CD4-positive, alpha-beta T cell treated with Interferon alpha-2 for 1 hour (primary cell): Measurements from ENCODE around the gene DAB1.
"Not testable (repeated sequence)": the region's sequence is repeated elsewhere in the genome, so short reads cannot be mapped to it uniquely, and the experiment has no call there.

ENCODE experiments used
- DNase-seq, 2 donors: peaks; one replicate each; pipeline ENCODE4 v3.0.0-alpha.2; 2020 to 2022

Gene DAB1

GRCh38 chr1:57269630-57270225, 154.1 kb downstream of the DAB1 start:
- DNase-seq = no peak

- DNase-seq = no peak
Measured at GRCh38 chr1:57265104-57265503, 158.8 kb downstream of the DAB1 start.

GRCh38 chr1:57262472-57262871, 161.4 kb downstream of the DAB1 start:
- no peak for DNase-seq

GRCh38 chr1:57258557-57259325, 165.1 kb downstream of the DAB1 start:
- no peak for DNase-seq

DNA sequence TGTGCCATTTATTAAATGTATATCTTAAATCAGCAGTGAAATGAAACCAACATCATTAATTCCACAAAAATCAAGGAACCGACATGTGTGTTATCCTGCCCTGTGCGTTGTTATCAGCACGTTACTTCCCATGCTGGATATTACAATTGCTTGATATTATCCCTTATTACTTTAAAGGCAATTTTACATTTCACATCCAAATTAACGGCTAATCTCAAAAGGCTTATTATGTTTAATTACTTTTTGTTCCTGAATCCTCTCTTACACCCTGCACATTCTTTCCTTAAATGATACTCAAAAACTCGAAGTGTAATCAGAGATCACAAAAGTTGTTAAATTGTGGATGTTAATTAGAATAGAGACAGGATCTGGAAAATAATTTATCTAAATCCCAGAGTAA, 167.9 kb downstream of the DAB1 start:
- DNase-seq = no peak

GRCh38 chr1:57254022-57254421, 169.8 kb downstream of the DAB1 start:
- DNase-seq = no peak

GRCh38 chr1:57252597-57253294, 171.1 kb downstream of the DAB1 start:
- DNase-seq = no peak

DNA sequence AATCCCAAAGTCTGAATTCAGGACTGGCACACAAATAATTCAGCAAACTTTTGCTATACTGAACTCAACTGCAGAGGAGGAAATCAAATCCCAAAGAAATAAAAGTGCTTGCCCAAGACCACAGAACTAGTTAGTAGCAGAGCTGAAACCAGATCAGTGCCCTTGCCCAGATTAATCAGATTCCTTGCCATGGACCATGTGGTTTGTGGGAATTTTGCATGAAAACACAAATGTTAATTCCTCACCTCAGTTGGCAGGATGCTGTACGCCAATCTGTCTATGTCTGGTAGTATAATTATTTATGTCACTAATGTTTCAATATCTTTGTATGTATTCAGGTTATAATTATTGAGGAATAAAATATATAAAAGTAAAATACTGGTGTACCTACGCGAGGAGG, 173.8 kb downstream of the DAB1 start:
- DNase-seq = no peak

- no peak for DNase-seq
Measured at GRCh38 chr1:57249511-57249910, 174.3 kb downstream of the DAB1 start.

GRCh38 chr1:57248830-57249229, 175.0 kb downstream of the DAB1 start:
- no peak for DNase-seq

DNA sequence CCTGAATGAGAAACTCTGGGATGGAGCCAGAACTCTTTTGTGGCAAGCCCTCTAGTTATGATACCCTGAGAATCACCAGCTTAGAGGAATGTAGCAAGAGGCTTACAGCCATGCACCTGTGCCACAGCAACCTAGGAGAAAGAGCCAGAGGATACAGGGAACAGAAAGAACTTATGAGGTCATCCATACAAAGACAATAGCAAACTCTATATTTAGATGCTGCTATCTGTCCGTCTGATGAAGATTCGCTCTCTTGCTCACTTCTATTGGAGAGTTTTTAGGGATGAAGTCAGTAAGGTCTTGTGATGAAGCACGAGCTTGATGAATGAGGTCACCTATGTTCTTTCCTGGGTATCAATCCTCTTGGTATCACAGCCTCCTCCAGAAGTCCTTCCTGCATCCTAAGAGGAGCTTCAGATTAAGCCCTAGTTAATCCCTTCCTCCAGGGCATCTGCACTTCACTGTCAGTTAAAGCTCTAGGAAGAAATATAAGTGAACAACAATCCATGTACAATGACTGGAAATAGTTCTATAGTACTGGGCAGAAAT, 185.6 kb downstream of the DAB1 start:
- DNase-seq = no peak

GRCh38 chr1:57235730-57236510, 187.9 kb downstream of the DAB1 start:
- no peak for DNase-seq

- no peak for DNase-seq
Measured at GRCh38 chr1:57234459-57234858, 189.4 kb downstream of the DAB1 start.

GRCh38 chr1:57232500-57232899, 191.4 kb downstream of the DAB1 start:
- DNase-seq = no peak

DNA sequence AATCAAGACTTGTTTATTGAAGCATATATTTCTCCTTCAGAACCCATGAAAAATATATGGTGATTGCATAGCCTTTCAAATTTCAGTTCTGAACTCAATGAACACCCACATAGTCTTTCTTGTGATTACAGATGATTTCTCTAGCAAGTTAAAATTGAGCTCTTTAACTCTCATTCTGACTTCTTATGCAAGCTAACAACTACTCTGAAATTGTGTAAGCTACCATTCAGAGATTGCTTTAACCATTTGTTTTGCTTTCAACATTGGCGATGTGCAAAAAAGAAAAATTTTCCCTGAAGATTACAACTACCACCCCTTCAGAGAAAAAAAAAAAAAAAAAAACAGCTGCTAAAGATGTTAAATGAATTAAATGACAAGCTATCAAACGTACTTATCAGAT, 193.9 kb downstream of the DAB1 start:
- DNase-seq = no peak

DNA sequence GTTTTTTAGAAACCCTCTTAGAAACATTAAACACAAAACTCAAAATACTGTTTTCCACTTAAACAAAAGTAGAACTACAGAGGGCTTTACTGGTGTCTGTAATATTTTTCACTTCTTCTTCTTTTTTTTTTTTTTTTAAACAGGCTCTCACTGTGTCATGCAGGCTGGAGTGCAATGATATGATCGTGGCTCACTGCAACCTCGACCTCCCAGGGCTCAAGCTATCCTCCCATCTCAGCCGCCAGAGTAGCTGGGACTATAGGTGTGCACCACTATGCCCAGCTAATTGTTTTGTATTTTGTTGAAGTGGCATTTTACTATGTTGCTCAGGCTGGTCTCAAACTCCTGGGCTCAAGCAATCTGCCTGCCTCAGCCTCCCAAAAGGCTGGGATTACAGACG, 194.8 kb downstream of the DAB1 start:
- DNase-seq = no peak

GRCh38 chr1:57222801-57223200, 201.1 kb downstream of the DAB1 start:
- no peak for DNase-seq

DNA sequence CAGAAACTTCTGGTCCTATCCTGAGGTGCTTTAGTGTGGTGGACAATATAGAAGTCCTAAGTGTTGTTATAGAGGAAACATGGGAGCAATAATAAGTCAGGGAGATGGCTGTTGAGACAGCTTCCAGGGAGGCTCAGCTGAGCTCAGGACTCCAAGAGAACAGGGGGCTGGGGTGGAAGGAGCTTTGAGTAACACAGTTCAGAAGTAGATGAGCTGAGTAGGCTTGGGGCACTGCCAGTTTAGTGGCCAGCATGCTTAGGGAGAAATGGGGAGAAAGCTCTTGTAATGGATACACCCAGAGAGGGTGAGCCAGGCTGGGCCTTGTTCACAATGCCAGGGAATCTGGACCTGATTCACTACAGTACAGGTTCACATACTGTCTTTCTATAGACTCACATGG, 201.6 kb downstream of the DAB1 start:
- DNase-seq = no peak

DNA sequence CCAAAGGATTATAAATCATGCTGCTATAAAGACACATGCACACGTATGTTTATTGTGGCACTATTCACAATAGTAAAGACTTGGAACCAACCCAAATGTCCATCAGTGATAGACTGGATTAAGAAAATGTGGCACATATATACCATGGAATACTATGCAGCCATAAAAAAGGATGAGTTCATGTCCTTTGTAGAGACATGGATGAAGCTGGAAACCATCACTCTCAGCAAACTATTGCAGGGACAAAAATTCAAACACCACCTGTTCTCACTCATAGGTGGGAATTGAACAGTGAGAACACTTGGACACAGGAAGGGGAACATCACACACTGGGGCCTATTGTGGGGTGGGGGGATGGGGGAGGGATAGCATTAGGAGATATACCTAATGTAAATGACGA, 203.0 kb downstream of the DAB1 start:
- DNase-seq = not testable (repeated sequence)

DNA sequence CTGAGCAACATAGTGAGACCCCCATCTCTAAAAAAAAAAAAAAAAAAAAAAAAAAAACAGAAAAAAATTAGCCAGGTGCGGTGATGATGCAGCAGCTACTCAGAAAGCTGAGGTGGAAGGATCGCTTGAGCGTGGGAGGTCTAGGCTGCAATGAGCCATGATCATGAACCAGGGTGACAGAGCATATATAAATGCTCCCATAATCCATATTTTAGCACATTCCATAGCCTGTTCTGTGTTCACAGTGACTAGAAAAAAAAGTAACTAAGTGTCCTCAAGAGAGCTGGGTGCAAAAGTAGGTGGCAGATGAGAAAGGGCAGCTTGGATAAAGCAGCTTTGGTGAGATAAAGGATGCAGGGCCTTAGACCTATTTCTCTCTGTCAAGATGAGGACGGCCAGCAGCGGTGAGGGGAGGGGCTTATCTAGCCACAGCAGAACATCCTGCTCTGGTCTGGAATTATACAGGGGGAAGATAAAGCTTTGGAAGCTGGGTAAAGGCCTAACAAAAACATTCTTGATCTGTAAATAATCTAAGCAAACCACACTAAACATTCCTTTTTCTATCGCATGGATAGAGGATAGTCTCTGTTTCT, 205.3 kb downstream of the DAB1 start:
- no peak for DNase-seq

DNA sequence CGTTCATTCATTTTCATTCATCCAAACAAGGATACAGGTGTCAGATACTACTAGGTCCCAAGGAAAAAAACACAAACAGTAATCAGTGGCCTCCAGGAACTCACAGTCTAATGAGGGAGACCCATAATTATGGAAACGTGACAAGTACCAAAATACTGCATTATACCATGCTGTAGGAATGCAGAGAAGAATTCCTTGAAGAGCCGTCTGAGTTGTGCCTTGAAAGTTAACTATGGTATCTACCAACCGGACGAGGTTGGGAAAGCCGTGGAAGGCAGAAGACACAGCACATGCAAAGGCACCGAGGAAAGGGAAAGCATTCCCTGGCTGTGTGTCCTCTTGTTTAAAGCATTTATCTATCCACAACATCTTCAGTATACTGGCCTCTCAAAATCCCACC, 206.0 kb downstream of the DAB1 start:
- no peak for DNase-seq

DNA sequence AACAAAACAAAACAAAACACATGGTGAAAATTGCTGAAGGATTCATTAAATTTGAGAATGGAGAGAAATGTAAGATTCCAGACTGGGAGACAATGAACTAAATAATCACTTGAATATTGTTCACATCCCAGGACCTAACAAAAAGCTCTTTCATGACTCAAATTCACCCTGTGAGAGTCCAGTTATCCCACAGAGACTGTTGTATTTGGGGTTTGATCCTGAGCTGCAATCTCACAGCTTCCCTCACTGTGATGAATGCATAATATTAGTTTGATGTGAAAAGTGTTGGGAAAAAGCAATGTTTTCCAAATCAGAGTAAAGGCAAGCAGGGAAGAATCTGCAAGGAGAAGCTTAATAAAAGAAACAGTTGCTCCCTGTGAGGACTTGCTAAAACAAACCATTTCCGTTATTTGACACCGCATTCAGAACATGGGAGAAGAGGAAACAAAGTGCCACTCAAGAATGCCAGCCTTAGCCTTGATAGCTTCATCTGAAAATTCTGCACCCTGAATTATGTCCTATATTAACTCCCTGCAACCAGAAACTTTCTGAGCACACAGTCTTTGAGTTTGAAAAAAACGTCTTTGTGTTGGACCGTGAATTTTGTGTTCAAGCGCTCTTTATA, 208.8 kb downstream of the DAB1 start:
- DNase-seq = no peak
